GM12801 (cell line): ENCODE measurements around the gene CPA3.

Source experiments
- TF ChIP-seq, protein P1 (sequence below): IDR thresholded peaks from one replicate; pipeline ENCODE4 v1.5.1; 2011; ENCODE audit warnings: control low read depth; ENCODE audit not compliant: insufficient read length; ENCODE audit errors: extremely low read depth

The CPA3 gene

DNA sequence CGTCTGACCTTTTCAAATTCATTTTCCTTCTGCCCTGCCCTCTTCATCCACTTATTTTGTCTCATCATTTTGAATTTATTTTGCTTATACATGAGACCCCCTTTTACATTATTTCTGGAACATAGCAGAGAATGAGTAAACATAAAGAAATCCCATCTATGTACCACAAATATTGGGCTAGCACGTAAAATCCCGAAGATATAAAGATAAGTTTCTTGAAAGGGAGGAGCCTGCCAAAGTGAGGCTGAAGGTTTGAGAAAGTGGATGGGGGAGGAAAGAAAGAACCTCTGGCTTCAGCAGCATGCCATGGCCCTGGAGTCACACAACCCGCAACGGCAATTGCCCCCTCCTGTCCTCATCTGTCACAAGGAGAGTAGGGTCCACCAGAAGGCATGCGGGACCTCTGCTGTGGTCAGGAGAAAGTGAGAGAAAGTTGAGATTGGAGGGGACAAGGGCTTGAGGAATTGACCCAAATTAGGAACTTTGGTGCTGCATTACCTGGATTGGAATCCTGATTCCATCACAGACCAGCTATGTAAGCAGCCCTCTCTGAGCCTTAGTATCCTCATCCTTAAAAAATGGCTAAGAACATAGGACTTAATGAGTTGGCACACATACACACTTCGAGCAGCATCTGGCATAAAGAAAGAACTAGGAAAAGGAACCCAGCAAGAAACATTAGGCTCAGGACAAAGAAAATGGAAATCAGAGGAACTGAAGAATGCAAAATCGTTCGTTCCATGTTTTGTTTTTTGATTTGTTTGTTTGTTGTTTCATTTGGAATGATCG lies 72.6 kb downstream of the CPA3 start:
- TF ChIP-seq, protein P1, sequence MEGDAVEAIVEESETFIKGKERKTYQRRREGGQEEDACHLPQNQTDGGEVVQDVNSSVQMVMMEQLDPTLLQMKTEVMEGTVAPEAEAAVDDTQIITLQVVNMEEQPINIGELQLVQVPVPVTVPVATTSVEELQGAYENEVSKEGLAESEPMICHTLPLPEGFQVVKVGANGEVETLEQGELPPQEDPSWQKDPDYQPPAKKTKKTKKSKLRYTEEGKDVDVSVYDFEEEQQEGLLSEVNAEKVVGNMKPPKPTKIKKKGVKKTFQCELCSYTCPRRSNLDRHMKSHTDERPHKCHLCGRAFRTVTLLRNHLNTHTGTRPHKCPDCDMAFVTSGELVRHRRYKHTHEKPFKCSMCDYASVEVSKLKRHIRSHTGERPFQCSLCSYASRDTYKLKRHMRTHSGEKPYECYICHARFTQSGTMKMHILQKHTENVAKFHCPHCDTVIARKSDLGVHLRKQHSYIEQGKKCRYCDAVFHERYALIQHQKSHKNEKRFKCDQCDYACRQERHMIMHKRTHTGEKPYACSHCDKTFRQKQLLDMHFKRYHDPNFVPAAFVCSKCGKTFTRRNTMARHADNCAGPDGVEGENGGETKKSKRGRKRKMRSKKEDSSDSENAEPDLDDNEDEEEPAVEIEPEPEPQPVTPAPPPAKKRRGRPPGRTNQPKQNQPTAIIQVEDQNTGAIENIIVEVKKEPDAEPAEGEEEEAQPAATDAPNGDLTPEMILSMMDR = no peak

DNA sequence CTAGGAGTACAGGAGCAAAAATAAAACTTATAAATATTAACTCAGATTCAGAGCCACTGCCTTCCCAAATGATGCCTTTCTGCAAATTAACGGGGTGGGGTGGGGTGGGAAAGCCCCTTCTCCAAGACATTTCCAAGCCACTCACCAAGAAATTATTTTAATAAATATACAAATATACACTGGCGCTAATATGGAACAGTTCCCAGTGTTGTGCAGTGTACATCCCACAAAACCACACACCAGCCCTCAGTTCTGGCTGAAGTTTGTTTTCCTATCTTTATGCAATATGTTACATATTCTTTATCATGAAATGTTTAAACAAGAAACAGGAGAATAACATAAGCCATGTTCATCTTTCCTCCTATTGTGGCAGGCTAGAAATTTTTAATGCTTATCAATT lies 73.2 kb downstream of the CPA3 start:
- TF ChIP-seq, protein P1 = no peak

- TF ChIP-seq, protein P1 = no peak
Measured at GRCh38 chr3:148938936-148939335, 73.8 kb downstream of the CPA3 start.

GRCh38 chr3:148940983-148941382 lies 75.9 kb downstream of the CPA3 start:
- TF ChIP-seq, protein P1 = no peak

DNA sequence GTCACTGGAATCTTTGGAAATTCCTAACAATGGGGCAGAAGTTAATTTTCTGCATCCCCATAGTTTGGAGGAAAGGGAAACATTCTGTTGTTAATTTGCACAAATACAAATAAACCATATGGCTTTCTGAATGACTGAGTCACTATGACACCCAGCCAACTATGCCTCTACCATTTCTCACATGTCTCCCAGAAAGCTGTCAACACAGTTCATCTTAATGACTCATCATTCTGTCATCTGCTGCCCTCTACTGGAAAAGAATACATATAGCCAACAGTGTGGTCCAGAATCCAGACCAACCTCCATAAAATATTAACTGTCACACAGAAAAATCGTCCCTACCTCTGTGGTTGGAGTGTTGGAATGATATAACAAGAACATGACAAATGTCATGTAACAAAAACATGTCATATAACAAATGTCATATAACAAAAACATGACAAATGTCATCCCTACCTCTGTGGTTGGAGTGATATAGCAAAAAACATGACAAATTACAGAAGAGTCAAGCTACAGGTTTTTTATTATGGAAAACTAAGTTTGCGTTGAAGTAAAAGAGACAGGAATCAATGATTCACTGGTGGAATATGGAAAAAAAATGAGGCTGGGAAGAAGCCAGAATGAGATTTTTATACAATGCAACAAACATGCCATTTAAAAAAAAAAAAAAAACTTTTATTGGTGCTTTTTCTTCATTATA lies 78.6 kb downstream of the CPA3 start:
- TF ChIP-seq, protein P1 = no peak

GRCh38 chr3:148945116-148945515 lies 80.0 kb downstream of the CPA3 start:
- TF ChIP-seq, protein P1 = no peak
